Measurements from ENCODE around the gene F13B.

DNA sequence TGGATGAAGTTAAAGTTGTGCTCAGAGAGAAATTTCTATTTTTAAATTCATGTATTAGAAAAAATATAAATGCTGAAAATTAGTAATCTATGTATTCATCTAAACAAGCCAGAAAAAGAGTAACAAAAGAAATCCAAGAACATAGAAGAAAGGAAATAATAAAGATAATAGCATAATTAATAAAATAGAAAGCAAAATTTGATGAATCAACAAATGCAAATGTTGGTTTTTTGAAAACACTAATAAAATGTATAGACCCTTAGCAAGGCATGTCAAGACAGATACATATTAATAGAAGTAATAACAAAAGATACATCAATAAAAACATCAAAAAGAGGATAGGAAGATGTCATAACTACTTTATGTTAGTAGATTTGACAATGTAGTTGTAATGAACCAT, 18.0 kb downstream of the F13B start:
- TF ChIP-seq EZH2 (IDR thresholded peaks at IDR 0.05; ENCODE audit: borderline replicate concordance), result no peak
- TF ChIP-seq, protein P1, sequence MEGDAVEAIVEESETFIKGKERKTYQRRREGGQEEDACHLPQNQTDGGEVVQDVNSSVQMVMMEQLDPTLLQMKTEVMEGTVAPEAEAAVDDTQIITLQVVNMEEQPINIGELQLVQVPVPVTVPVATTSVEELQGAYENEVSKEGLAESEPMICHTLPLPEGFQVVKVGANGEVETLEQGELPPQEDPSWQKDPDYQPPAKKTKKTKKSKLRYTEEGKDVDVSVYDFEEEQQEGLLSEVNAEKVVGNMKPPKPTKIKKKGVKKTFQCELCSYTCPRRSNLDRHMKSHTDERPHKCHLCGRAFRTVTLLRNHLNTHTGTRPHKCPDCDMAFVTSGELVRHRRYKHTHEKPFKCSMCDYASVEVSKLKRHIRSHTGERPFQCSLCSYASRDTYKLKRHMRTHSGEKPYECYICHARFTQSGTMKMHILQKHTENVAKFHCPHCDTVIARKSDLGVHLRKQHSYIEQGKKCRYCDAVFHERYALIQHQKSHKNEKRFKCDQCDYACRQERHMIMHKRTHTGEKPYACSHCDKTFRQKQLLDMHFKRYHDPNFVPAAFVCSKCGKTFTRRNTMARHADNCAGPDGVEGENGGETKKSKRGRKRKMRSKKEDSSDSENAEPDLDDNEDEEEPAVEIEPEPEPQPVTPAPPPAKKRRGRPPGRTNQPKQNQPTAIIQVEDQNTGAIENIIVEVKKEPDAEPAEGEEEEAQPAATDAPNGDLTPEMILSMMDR (IDR thresholded peaks at IDR 0.05; ENCODE audit: poor library complexity), result no peak
